ENCODE results near the gene ROBO1.

ROBO1 gene

DNA sequence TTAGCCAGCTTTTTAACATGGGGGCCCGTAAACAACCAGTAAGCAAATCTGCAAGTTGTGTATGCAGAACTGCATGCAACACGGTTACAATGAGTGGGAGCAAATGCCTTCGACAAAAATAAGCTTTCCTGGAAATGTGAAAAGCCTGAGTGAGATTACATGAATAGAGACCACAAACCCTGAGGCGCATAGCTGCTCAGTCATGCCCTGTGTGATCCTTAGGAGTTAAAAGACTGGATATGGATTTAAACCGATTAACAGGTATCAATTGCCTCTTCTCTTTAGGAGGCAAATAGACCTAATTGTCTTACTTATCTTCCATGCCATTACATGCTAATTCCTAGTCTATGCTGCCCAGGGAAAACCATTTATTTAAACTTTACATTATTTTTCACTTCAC, 810.3 kb downstream of the ROBO1 start:
- DNase-seq: no peak

DNA sequence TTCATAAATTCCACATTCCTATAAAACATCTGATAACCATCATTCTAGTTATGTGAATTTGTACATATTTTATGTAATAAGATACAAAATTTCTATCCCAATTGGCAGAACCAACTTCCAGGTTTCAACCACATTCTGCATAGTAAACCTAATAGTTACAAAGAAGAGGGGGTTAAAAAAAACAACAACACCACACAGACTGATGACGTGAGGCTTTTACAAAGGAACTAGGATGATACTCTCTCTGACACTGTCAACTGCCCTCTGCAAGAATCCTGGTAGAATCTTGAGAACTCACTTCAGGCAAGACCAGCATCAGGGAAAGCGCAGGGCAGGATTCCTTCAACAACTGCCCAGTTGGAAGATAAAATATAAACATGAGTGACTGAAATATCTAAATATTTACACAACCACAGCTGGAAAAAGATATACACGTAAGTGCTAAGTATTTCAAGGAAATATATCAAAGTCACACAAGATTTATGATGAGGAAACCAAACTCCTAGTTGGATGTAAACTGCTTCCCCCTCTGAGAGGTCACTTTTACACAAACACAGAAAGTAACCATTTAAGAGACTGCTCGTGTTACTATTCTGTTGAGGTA, 816.4 kb downstream of the ROBO1 start:
- DNase-seq: no peak

DNA sequence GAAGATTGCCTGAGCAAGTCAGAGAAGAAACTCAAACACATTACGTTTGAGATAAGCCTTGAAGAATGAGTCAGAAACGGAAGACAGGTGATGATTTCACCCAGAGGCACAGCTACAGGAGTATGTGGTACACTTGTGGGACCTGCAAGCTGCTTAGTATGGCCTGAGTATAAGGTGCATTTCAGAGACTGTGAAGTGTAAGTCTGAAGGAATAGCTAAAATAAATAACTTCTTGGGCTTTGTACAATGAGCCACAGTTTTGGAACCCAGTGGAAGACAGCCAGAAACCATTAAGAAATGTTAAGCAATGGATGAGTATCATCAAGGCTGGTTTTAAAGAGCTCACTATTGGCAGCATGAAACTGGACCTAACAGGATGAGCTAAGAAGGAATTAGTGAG, 826.2 kb downstream of the ROBO1 start:
- no peak for DNase-seq

DNA sequence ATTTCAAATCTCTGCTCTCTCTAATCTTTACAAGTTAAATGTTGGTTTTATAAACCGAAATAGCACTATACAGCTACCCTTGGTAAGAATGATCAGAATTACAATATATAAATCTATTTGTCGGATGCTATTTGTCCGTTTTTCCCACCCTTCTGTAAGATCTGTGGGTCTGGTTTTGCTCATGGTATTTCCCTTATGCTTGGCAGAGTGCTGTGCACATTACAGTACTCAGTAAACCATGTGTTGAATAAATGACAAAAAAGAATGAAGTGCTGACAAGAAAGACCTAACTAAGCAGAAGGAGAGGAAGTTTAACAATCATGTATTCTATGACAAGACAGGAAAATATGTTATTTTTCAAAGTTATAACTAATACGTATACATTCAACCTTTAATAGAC, 827.2 kb downstream of the ROBO1 start:
- no peak for DNase-seq

DNA sequence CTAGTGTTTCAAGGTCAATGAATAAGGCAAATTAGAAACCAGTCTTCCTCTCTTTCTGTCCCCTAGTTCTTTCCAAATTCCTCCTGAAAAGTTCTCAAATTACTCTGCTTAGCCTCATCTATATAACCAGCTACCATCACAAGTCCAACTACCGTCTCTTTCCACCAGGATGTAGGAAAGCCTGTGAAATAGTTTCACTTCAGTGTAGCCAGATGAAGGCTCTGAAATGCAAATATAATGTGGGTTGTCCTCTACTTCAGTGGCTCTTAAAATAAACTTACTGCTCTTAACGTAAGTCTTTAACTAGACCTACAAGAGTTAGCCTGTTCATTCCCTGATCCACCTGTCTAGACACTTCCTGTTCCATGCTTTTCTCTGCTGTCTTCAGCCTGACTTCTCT, 827.7 kb downstream of the ROBO1 start:
- DNase-seq: no peak

DNA sequence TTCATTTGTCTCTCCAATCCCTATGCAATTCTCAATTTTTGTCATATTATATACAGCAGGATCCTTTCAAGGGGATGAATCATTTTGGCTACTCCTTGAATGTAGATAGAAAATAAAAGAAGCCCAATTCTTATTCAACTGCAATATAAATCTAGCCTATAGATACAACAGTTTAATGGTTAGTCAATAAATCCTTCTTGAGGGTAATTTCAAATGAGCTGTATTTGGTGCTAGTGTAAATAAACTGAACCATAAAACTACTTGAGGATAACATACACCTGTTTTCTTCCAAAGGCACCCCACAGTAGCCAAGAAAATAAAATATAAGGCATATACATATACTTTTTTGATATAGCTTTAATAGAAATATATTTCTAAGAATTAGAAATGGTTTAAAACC, 830.3 kb downstream of the ROBO1 start:
- no peak for DNase-seq

DNA sequence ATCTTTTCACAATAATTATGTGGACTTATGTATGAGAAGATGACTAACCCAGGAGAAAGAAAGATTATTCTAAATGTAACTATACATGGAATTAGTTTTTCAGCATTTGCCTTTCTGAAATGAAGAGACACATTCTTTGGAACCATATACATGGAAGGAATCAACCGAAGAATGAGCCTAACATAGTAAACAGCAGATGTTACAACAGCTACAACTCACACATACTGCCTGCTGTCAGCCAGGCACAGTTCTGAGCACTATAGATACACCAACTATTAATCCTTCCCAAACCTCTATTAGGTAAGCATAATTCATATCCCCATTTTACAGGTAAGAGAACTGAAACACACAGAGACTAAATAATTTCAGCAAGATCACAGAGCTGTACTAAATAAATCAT, 840.0 kb downstream of the ROBO1 start:
- DNase-seq: no peak

DNA sequence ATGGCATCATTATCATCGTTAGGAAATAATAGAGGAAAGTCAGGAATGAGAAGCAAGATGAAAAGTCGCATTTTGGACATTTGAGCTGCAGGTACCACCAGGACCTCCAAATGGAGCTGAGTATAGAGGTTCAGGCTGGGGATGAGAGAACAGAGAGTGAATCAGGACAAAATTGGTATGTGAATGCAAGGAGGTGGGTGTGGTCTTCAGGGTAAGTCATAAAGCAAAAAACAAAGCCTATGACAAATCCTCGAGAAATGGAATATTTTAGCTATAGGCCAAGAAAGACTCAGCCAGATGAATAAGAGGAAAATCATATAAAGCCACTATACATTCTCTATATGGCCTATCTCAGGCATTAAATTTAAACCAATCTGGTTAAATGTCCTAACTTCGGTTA, 841.3 kb downstream of the ROBO1 start:
- no peak for DNase-seq

DNA sequence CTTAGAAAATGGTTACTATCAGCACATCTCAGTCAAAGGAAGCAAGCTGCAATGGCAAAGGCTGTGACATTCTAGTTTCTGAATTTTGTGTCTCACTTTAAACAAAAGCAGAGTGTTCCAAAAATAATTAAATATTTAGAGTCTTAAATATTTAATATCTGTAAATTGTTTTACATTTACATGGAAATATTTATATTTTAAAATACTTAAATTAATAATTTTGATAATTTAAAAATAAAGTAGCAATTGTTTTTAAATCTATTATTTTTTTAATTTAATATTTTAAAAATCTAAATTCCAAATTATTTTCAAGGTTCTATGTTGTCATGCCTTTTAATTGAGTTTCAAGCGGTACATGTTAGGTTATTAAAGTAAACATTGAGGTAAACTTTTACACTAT, 843.1 kb downstream of the ROBO1 start:
- DNase-seq: no peak

DNA sequence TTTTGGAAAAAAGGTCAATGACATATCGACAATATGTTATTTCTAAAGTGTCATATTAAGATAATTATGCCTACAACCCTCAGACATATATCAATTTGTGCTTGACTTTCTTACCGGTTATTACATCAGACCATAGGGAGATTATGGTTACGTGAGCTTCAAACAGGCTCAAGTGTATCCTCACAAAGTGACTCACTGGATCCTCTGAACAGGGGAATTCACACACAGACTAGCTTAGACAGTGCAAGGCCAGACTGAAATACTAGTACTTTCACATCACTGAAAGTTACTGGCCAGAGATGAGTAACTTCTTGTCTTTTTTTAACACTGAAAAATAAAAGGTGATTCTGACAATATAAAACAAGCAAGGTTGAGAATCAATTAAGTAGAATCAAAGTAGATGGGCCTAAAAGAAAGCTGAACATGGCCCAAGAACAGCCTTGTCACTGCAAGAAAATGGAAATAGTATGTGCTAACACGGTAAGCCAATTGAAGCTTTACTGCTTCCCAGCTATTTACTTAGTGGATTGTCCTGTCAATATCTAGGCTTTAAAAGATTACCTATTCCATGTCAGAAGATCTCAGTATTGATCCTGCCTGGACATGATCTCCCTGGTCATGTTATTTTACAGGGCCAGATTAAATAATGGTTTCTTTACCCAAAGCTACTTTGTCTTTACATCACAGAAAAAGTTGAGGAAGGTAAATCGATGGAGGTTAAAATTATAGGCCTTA, 848.6 kb downstream of the ROBO1 start:
- no peak for DNase-seq

DNA sequence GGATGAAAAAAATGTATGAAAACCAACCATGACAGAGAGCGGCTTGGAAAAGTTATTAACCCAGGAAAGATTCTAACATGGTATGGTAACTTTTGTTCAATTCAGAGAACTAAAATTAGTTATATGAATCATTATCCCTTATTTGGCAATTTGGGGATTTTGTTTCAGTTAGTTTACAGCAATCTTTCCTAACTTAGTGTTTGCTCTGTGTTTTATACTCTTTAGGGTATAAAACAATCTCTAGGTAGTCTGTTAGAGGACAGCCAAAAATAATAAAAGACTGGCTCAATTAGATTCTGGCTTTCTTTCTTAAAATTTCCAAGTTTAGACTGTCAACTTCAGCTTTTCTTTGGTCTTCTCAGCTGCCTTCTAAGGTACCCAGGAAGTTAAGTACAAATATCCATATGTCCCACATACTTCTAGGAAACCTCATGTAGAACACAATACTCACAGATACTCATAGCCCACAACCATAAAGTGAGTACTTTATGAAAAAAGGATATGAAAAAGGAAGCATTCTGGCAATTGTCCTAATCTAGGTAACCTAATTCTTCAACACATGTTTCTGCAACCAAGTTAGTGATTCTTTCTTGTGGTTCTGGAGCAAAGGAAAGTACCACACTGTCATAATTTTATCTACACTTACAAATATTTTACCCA, 849.3 kb downstream of the ROBO1 start:
- no peak for DNase-seq

DNA sequence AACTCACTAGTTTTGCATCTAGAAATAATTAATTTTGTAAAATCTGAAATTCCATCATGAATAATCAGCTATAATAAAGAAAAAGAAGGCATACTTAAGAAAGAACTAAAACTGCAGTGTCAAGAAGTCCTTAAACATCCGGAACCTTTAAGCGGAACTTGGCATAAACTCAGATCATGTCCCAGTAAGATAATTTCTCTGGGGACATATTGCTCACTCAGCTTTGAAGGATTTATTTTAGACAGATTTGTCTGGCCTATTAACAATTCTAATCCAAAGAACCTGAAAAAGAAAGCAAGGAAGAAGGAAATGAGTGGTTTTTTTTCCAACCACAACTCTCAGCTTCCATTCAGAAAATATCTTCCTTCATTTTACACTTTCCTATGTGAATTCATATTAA, 850.3 kb downstream of the ROBO1 start:
- no peak for DNase-seq

DNA sequence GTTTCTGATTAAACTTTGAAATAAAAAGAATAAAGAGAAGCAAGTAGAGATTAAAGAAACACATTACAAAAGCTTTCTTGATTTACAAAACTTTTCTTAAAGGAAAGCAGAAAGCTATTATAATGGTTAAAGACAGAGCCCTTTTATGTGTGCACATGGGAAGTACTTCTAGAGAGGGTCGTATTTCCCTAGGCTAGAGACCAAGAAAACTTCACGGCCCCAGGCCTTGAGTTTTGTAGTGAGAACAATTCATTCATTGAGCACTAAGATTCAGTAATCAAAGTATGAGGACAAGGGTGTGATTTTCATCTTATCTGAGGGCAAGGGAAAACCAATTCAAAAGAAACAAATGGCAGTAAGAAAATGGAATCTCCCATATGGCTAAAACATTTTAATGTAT, 854.1 kb downstream of the ROBO1 start:
- DNase-seq: no peak

DNA sequence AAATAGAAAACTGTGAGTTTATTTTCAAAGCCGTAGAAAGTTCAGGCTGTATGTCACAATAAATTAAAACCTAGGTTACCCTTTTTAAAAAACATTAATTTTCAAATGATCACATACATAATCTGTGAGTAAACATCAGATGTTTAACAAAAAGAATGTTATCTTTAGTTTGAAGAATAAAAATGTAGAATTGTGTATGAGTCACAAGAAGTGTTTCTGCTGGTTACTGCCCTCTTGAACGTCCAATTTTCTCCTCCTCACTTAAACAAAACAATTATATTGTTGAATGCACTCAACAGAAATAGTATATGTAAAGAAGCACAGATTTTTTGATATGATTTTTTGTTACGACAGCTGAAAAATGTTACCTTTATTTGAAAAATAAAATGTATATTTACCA, 855.1 kb downstream of the ROBO1 start:
- no peak for DNase-seq

DNA sequence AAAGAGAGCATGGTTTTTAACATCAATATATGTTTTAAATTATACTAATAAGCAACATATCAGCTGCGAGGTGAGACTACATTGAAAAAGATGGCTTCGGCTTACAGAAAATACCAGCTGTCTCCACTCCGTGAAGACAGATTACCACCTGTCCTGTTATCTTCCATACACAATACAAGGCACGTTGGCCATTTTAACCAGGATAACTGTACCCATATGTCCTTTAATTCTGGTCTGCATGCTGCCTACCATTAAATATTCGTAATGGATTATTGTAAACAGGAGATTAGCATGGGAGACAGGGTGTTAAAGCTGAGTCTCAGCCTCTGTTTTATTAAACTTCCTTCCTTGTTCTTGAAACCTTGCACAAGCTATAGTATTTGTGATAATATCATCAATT, 855.5 kb downstream of the ROBO1 start:
- no peak for DNase-seq

DNA sequence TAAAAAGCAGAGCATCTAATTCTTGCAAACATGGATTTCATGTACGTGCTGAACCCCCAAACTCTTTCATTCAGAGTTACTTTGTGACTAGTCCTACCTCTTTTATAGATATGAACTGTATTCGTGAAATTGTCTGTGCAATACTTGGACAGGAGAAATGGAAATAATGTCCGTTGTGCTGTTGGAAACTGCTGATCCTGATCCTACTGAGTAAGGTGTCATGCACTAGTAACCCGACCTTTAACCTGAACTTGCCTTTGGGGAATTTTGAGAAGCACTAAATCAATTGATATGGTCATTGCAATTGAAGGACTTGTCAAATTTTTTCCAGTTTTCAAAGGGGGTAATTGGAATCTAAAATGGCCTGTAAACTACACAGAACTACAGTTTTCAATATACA, 856.4 kb downstream of the ROBO1 start:
- DNase-seq: no peak

DNA sequence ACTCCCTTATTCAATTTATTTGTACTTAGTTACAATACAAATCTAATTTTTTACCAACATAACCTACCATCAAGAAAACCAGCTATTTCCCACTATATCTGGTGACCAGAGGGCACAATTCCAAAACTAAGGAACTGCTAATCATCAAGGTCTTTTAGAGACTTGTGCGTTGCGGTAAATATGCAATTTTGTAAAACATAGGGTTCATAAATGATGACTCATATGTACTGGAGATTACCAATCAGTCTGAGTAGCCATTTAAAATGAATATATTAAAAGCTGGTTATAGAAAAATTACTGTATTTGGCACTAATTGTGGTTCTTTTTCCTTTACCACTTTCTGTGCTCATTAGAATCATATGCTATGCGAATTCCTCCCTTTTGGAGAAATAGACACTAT, 859.6 kb downstream of the ROBO1 start:
- DNase-seq: no peak

DNA sequence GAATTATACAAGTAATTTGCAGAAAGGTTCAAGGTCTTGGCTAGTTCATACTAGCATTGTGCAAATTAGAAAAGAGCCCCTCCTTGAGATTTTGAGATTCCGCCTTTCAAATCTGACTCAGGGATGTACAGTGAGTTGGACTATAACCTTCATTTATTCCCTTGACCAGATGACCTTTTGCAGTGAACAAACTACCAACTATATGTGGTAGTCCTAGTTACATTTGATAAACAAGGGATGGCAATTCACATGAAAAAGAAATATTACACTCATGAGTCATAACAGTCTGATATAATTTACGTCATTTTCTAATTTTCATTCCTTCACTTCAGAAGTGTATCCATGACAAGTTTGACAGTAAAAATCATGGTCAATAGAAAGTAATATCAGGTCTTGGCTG, 860.4 kb downstream of the ROBO1 start:
- DNase-seq: no peak

DNA sequence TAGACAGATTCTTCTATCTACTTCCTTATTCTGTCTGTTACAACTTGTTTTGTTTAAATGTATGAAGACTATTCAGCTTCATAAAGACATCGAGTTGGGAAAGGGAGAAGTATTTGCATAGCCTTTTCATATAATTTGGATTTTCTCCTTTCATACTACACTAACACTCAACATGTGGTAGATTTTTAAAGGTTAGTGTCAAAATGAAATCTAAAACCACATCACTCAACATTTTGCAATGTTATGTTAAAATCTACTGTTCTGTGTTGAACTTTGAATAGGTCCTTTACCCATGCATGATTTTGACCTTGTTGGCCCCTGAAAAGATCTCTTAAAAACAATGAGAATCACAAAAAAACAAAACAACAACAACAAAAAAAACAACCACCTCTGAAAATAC, 860.9 kb downstream of the ROBO1 start:
- no peak for DNase-seq

DNA sequence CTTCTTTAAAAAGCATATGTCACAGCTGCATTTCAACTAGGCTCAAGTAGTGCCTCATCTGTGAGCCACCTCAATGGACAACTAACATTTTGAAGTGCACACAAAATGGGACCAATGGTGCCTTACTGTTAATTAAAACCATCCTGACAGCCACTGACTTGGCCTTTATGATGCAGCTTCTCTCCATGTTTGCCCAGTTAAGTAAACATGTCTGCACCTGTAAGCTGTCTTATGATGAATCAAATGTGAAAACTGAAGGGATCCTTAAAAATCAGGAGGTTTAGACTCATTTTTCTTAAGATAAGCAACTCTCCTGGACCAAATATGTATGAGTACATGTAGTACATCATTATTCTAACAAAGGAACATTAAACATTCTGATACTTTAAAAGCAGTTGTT, 861.6 kb downstream of the ROBO1 start:
- DNase-seq: no peak

DNA sequence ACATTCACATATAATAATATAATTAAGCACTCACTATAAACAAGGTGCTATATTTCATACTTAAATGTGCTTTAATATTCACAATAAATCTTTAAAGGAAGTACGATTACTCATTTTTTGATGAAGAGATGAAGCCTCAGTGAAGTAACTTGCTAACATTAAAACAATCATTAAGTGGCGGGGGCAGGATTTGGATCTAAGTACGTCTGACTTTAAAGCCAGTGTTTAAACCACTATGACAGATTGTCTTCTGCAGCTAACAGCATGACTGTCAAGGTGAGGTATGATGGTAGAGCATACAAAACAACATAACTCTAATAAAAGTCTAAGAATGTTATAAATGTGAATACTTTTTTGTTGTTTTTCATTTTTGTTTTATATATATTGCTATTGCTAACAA, 862.1 kb downstream of the ROBO1 start:
- no peak for DNase-seq

DNA sequence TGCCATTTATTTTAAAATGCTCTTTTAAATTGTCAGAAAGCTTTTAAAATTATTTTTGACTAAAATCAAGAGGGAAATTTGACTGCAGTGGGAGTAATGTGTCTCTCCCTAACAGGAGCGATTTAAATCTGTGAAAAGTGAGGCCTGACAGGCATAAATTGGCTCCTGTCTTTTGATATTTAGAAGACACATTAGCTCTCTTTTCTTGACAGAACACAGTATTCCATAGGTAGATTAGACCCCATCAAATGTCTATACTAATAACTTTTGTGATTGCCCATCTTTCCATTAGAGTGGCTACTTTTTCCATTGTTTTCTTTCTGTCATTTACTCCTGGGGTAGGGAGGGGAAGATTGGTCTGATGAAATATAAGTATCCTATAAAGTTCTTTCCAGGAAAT, 866.3 kb downstream of the ROBO1 start:
- no peak for DNase-seq

DNA sequence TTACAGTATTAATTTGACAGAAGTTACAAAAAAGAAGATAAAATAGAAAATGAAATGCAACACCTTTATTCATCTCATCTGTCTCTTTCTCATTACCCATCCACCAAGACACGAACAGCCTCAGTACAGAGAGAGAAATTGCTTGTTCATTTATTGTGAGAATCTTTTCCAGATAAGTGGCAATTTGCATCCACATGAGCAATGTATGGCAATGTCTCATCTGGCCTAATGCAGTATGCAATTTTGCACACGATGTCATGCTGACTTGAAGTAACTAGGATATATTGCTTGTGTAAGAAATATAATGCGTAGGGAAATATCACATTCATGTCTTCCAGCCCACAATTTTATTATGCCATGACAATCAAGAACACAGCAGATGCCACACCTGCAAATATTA, 866.9 kb downstream of the ROBO1 start:
- DNase-seq: no peak

DNA sequence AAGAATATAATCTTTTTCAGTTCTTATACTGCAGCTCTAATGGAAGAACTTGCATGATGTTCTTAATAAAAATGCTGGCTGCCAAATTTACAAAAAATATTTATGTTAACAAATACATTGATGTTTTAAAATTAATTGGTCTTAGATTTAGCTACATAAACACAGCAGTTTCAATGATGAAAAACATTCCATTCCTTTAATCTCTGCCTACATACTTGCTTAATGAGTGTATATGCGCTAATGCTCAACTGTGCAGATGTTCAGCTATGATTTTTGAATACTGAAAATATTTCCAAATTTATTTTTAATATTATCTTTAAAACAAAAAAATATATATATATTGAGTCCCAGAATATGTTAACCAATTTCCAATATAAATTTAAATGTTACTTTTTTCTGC, 867.4 kb downstream of the ROBO1 start:
- DNase-seq: no peak

DNA sequence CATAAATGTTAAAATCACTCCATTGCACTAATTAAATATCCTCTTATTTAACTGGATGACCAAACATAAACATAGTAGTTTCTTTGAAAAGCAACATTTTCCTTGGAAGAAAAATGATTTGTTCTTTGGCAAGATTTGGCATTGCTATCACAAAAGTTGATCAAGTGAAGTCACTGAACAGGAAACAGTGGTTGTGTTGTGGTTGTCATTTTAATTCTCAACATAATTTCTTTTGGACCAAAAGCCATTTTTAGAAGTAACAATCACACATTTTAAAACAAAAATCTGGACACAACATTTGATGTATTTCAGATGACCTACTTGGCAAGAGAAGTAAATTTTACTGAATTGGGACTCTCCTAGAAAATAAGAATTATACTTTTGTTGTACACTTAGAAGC, 872.3 kb downstream of the ROBO1 start:
- no peak for DNase-seq
